HepG2 (cell line): ENCODE results near the gene ACBD5. TPM values are rescaled to one million over a fixed set of nuclear protein-coding genes. Genes with fewer than 3 reads are reported as not detected.

ENCODE experiments used
- ARNTL ChIP-seq: sonication (generic); formaldehyde crosslinking; IDR thresholded peaks from 2 replicates; pipeline ENCODE4 v1.4.0; 2020; ENCODE audit warnings: mild to moderate bottlenecking, missing genetic modification reagents
- FUBP1 ChIP-seq: sonication (generic); formaldehyde crosslinking; IDR thresholded peaks from 2 replicates; pipeline ENCODE4 v1.5.1; 2020; ENCODE audit warnings: missing genetic modification reagents, mild to moderate bottlenecking, borderline replicate concordance
- GABPA ChIP-seq, 2 experiments: IDR thresholded peaks; 2 replicates each; pipeline ENCODE4 v1.6.1; 2011 to 2016; ENCODE audit warnings: low read depth in 2 of 2, low read length in 1 of 2, missing biosample characterization in 1 of 2, missing genetic modification characterization in 1 of 2
- GTF3A ChIP-seq: sonication (generic); formaldehyde crosslinking; conservative IDR thresholded peaks from 2 replicates; pipeline ENCODE4 v1.4.0; 2020; ENCODE audit warnings: mild to moderate bottlenecking, missing genetic modification reagents
- MIER2 ChIP-seq: IDR thresholded peaks from 2 replicates; pipeline ENCODE4 v1.6.1; 2016; ENCODE audit warnings: missing biosample characterization, missing genetic modification reagents
- PCBP2 ChIP-seq: fragments of 200-400 bp; formaldehyde crosslinking; optimal IDR thresholded peaks from 2 replicates; pipeline ENCODE3; 2018; ENCODE audit warnings: low read length, low read depth; ENCODE audit not compliant: poor library complexity, severe bottlenecking
- RFXAP ChIP-seq: sonication (generic); formaldehyde crosslinking; IDR thresholded peaks from 2 replicates; pipeline ENCODE4 v1.4.0; 2020; ENCODE audit warnings: missing genetic modification reagents, borderline replicate concordance
- SOX6 ChIP-seq, 2 experiments: fragments of 450-650 bp in 1 of 2; sonication (generic) in 1 of 2; formaldehyde crosslinking in 1 of 2; IDR thresholded peaks; 2 replicates each; pipeline versions ENCODE4 v1.4.0 to v1.6.1; 2017 to 2020; ENCODE audit warnings: antibody characterized with exemption in 1 of 2, mild to moderate bottlenecking in 1 of 2, missing genetic modification reagents in 1 of 2
- TSC22D2 ChIP-seq: sonication (generic); formaldehyde crosslinking; IDR thresholded peaks from 2 replicates; pipeline ENCODE4 v1.5.1; 2020; ENCODE audit warnings: missing genetic modification reagents, mild to moderate bottlenecking, borderline replicate concordance
- ZBTB10 ChIP-seq: sonication (generic); formaldehyde crosslinking; IDR thresholded peaks from 2 replicates; pipeline ENCODE4 v1.4.0; 2020; ENCODE audit warnings: missing genetic modification reagents, borderline replicate concordance
- ZC3H13 ChIP-seq: sonication (generic); formaldehyde crosslinking; IDR thresholded peaks from 2 replicates; pipeline ENCODE4 v1.8.1; 2023; ENCODE audit warnings: mild to moderate bottlenecking, missing genetic modification reagents, moderate library complexity
- ZNF10 ChIP-seq: sonication (generic); formaldehyde crosslinking; IDR thresholded peaks from 2 replicates; pipeline ENCODE4 v1.4.0; 2020; ENCODE audit warnings: mild to moderate bottlenecking, low read depth, missing genetic modification reagents, borderline replicate concordance
- ZNF24 ChIP-seq: fragments of 450-650 bp; IDR thresholded peaks from 2 replicates; pipeline ENCODE4 v1.6.1; 2017; ENCODE audit warnings: antibody characterized with exemption, mild to moderate bottlenecking
- ZNF441 ChIP-seq: sonication (generic); formaldehyde crosslinking; IDR thresholded peaks from 2 replicates; pipeline ENCODE4 v1.7.0; 2021; ENCODE audit warnings: missing genetic modification reagents, borderline replicate concordance
- polyA plus RNA-seq, 8 experiments: library from polyadenylated mRNA; depleted of rRNA in 3 of 8; stranded (reverse) in 7 of 8; unstranded in 1 of 8; fragments of >200 nt; fragmentation: Illumina TruSeq in 4 of 8; extraction: Trizol in 4 of 8; gene quantifications; 2 replicates each; pipeline versions ENCODE4 v1.2.1 to v1.2.3, GENCODE V29; 2011 to 2016; ENCODE audit warnings: low read depth in 4 of 8, missing spikeins in 1 of 8, mixed read lengths in 1 of 8; ENCODE audit not compliant: insufficient read depth in 1 of 8
- total RNA-seq, 5 experiments: library from RNA; depleted of rRNA; stranded (reverse); fragments of >200 nt; fragmentation: Illumina TruSeq; extraction: Trizol; gene quantifications; 2 replicates each; pipeline ENCODE4 v1.2.3, GENCODE V29; 2016; ENCODE audit warnings: low read depth in 1 of 5
- TF ChIP-seq, protein P1 (sequence below): sonication (generic); formaldehyde crosslinking; IDR thresholded peaks from 2 replicates; pipeline ENCODE4 v1.5.1; 2020; ENCODE audit warnings: mild to moderate bottlenecking, moderate library complexity, missing genetic modification reagents
- TF ChIP-seq, protein P2 (sequence below): sonication (generic); formaldehyde crosslinking; IDR thresholded peaks from 2 replicates; pipeline ENCODE4 v1.8.1; 2023; ENCODE audit warnings: missing genetic modification reagents, inconsistent platforms, borderline replicate concordance
- TF ChIP-seq, protein P3 (sequence below): IDR thresholded peaks from 2 replicates; pipeline ENCODE4 v1.6.1; 2016; ENCODE audit warnings: missing genetic modification reagents, missing compliant biosample characterization
- TF ChIP-seq, protein P4 (sequence below): fragments of 450-650 bp; IDR thresholded peaks from 2 replicates; pipeline ENCODE4 v1.6.1; 2016

Gene ACBD5
- total and polyA plus RNA-seq, 2 of the 13 experiments (the other 11 are each of a cell fraction or from before 2014, with no cell fraction given), result 10.3 to 14.8 TPM

GRCh38 chr10:27157150-27157549 lies 83.4 kb downstream of the ACBD5 start (continued):
- no peak for TF ChIP-seq ZNF441 (CRISPR knock-in tag)
- no peak for TF ChIP-seq ZNF24
- no peak for TF ChIP-seq ARNTL (CRISPR knock-in tag)
- no peak for TF ChIP-seq GTF3A (CRISPR knock-in tag)
- no peak for TF ChIP-seq TSC22D2 (CRISPR knock-in tag)
- no peak for TF ChIP-seq GABPA (IDR thresholded peaks at IDR 0.05; ENCODE audit: low read depth, low read length)
- no peak for TF ChIP-seq GABPA (CRISPR knock-in tag; IDR thresholded peaks at IDR 0.05; ENCODE audit: low read depth)
- TF ChIP-seq, protein P1, sequence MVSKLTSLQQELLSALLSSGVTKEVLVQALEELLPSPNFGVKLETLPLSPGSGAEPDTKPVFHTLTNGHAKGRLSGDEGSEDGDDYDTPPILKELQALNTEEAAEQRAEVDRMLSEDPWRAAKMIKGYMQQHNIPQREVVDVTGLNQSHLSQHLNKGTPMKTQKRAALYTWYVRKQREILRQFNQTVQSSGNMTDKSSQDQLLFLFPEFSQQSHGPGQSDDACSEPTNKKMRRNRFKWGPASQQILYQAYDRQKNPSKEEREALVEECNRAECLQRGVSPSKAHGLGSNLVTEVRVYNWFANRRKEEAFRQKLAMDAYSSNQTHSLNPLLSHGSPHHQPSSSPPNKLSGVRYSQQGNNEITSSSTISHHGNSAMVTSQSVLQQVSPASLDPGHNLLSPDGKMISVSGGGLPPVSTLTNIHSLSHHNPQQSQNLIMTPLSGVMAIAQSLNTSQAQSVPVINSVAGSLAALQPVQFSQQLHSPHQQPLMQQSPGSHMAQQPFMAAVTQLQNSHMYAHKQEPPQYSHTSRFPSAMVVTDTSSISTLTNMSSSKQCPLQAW (CRISPR knock-in tag), result no peak
- TF ChIP-seq, protein P2, sequence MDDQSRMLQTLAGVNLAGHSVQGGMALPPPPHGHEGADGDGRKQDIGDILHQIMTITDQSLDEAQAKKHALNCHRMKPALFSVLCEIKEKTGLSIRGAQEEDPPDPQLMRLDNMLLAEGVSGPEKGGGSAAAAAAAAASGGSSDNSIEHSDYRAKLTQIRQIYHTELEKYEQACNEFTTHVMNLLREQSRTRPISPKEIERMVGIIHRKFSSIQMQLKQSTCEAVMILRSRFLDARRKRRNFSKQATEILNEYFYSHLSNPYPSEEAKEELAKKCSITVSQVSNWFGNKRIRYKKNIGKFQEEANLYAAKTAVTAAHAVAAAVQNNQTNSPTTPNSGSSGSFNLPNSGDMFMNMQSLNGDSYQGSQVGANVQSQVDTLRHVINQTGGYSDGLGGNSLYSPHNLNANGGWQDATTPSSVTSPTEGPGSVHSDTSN (CRISPR knock-in tag), result no peak
- no peak for TF ChIP-seq ZC3H13 (CRISPR knock-in tag)
- no peak for TF ChIP-seq RFXAP (CRISPR knock-in tag)
- TF ChIP-seq, protein P3, sequence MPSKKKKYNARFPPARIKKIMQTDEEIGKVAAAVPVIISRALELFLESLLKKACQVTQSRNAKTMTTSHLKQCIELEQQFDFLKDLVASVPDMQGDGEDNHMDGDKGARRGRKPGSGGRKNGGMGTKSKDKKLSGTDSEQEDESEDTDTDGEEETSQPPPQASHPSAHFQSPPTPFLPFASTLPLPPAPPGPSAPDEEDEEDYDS (CRISPR knock-in tag), result no peak
- TF ChIP-seq SOX6 (IDR thresholded peaks at IDR 0.05), result no peak
- peak; percentile 44; the same call in 1 of the 2 replicates for TF ChIP-seq SOX6 (CRISPR knock-in tag; IDR thresholded peaks at IDR 0.05)
- TF ChIP-seq, protein P4, sequence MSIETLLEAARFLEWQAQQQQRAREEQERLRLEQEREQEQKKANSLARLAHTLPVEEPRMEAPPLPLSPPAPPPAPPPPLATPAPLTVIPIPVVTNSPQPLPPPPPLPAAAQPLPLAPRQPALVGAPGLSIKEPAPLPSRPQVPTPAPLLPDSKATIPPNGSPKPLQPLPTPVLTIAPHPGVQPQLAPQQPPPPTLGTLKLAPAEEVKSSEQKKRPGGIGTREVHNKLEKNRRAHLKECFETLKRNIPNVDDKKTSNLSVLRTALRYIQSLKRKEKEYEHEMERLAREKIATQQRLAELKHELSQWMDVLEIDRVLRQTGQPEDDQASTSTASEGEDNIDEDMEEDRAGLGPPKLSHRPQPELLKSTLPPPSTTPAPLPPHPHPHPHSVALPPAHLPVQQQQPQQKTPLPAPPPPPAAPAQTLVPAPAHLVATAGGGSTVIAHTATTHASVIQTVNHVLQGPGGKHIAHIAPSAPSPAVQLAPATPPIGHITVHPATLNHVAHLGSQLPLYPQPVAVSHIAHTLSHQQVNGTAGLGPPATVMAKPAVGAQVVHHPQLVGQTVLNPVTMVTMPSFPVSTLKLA, result peak; percentile 63
- TF ChIP-seq ZBTB10 (CRISPR knock-in tag), result no peak
- no peak for TF ChIP-seq FUBP1 (CRISPR knock-in tag)
- TF ChIP-seq ZNF10 (CRISPR knock-in tag), result no peak
- no peak for TF ChIP-seq MIER2 (CRISPR knock-in tag)
- TF ChIP-seq PCBP2, result no peak
